Muscle layer of duodenum (tissue), 2 donors: ENCODE results near the gene IL21.

Experiments
- H3K27ac ChIP-seq: one replicate; pipeline ENCODE4 v1.7.0; 2013; ENCODE audit warnings: mild to moderate bottlenecking, low read length
- H3K27me3 ChIP-seq: one replicate; pipeline ENCODE4 v1.7.0; 2013; ENCODE audit warnings: low read depth, mild to moderate bottlenecking, control low read depth, low read length
- H3K36me3 ChIP-seq, 2 donors: one replicate each; pipeline ENCODE4 v1.7.0; 2013; ENCODE audit warnings: low read length in 2 of 2, control low read depth in 1 of 2, mild to moderate bottlenecking in 1 of 2; ENCODE audit not compliant: insufficient read depth in 2 of 2, control insufficient read depth in 1 of 2
- H3K4me1 ChIP-seq, 2 donors: one replicate each; pipeline ENCODE4 v1.7.0; 2013; ENCODE audit warnings: low read length in 2 of 2, mild to moderate bottlenecking in 2 of 2, control low read depth in 1 of 2, moderate library complexity in 1 of 2; ENCODE audit not compliant: insufficient read depth in 2 of 2, control insufficient read depth in 1 of 2
- H3K4me3 ChIP-seq, 2 donors: one replicate each; pipeline ENCODE4 v1.7.0; 2013; ENCODE audit warnings: low read length in 2 of 2, low read depth in 1 of 2, mild to moderate bottlenecking in 1 of 2
- H3K9me3 ChIP-seq, 2 donors: one replicate each; pipeline ENCODE4 v1.7.0; 2013; ENCODE audit warnings: low read length in 2 of 2, control low read depth in 1 of 2, mild to moderate bottlenecking in 1 of 2; ENCODE audit not compliant: control insufficient read depth in 1 of 2
- donor health status: healthy.

IL21 gene

GRCh38 chr4:122621016-122621507 lies at the start of gene IL21:
Gene IL21, minus strand, starts transcription at chr4:122621066. Its CDS starts 55 bp downstream, at chr4:122621011.
- H3K36me3 ChIP-seq = no peaks in the 10 kb centered on the region
- no peaks in the 10 kb centered on the region for H3K27me3 ChIP-seq
- H3K4me1 ChIP-seq = no peaks in the 10 kb centered on the region
- H3K9me3 ChIP-seq = no peaks in the 10 kb centered on the region
- no peak within 1 kb of the TSS for H3K4me3 ChIP-seq
- no peak within 1 kb of the TSS for H3K27ac ChIP-seq

GRCh38 chr4:122669911-122670738 lies 49.3 kb upstream of the IL21 start:
- no peak overlapping the region for H3K27ac ChIP-seq
- no peaks in the 10 kb centered on the region for H3K27me3 ChIP-seq
- no peak overlapping the region for H3K4me3 ChIP-seq
- no peaks in the 10 kb centered on the region for H3K36me3 ChIP-seq
- no peaks in the 10 kb centered on the region for H3K9me3 ChIP-seq
- H3K4me1 ChIP-seq = peaks cover 4% of the 10 kb centered on the region in 2 donors

- peaks cover 4 to 8% of the 10 kb centered on the region in 2 donors for H3K4me1 ChIP-seq
- H3K36me3 ChIP-seq = no peaks in the 10 kb centered on the region
- H3K4me3 ChIP-seq = no peak overlapping the region
- no peaks in the 10 kb centered on the region for H3K27me3 ChIP-seq
- no peaks in the 10 kb centered on the region for H3K9me3 ChIP-seq
- no peak overlapping the region for H3K27ac ChIP-seq
Measured at GRCh38 chr4:122668241-122668640, 47.4 kb upstream of the IL21 start.

GRCh38 chr4:122666527-122667245 lies 45.8 kb upstream of the IL21 start:
- H3K27me3 ChIP-seq = no peaks in the 10 kb centered on the region
- no peaks in the 10 kb centered on the region for H3K36me3 ChIP-seq
- H3K9me3 ChIP-seq = no peaks in the 10 kb centered on the region
- no peak overlapping the region for H3K27ac ChIP-seq
- peaks cover 4 to 8% of the 10 kb centered on the region in 2 donors for H3K4me1 ChIP-seq
- no peak overlapping the region for H3K4me3 ChIP-seq

DNA sequence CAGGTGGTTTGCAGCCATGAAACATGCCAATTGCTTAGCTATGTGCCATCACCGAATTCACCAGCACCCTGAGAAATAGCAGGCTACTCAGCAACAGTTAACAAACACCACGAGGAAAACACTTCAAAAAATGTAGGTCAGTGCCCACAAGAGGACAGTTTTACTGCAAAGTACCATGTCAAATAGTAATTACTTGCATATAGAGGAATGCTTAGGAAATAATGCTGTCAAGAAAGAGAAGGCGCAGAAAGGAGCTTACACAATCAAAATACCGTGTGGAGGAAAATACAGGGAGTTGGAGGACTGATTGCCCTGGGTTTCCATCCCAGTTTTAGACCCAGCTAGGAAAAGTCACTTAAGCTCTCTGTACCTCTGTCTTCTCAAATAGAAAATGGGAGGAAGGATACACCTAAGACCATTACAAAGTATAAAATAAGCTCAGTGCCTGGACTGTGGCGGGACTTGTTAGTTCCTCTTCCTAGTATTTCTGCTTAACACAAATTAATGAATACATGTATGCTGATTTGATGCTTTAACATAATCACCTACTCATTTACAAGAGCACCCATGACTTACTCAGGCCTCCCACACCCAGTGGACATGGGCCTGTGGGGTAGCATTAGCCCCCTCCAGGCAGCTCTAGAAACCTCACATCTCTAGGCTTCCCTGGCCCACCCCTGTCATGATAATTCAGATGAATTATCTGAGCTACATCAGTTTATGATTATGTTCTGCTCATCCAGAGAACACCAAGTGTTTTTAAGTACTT lies 44.5 kb upstream of the IL21 start:
- no peak overlapping the region for H3K4me3 ChIP-seq
- no peaks in the 10 kb centered on the region for H3K9me3 ChIP-seq
- no peaks in the 10 kb centered on the region for H3K36me3 ChIP-seq
- no peaks in the 10 kb centered on the region for H3K27me3 ChIP-seq
- H3K4me1 ChIP-seq = peaks cover 4 to 8% of the 10 kb centered on the region in 2 donors
- no peak overlapping the region for H3K27ac ChIP-seq

DNA sequence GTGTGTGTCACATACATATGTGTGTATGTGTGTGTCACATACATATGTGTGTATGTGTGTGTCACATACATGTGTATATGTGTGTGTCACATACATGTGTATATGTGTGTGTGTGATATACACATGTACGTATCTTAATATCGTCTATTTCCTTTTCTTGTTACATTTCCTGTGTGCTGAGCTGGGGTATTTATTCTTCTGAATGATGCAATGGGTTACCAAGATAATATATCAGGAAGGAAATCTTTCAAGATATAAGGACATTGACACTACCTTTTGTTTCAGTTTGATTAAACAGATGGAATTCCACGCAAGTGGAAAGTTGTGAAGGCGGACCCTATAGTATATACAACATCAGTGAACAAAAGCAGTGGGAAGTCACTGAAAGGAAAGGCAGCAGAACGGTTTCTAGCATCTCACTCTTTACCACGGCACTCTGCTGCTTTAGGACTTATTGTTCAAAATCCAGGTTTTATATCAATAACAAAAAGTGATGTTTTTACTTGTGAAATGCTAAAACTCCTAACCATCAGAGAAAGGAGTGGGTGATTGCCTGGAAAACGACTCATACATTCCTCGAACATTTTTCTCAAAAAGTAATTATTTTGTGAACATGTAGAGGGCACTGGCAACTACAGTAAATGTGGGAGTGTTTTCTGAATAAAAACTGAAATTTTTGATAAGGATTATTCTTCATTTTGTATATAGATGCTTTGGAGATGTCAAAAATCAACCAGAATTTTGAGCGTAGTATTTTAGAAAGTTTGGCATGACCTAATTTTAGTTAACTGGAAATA lies 43.1 kb upstream of the IL21 start:
- peaks cover 4 to 8% of the 10 kb centered on the region in 2 donors for H3K4me1 ChIP-seq
- no peaks in the 10 kb centered on the region for H3K27me3 ChIP-seq
- no peak overlapping the region for H3K4me3 ChIP-seq
- no peaks in the 10 kb centered on the region for H3K9me3 ChIP-seq
- H3K36me3 ChIP-seq = no peaks in the 10 kb centered on the region
- H3K27ac ChIP-seq = no peak overlapping the region

- H3K4me1 ChIP-seq = peaks cover 4 to 8% of the 10 kb centered on the region in 2 donors
- no peaks in the 10 kb centered on the region for H3K36me3 ChIP-seq
- no peak overlapping the region for H3K27ac ChIP-seq
- no peaks in the 10 kb centered on the region for H3K9me3 ChIP-seq
- H3K27me3 ChIP-seq = no peaks in the 10 kb centered on the region
- H3K4me3 ChIP-seq = no peak overlapping the region
Measured at GRCh38 chr4:122663291-122663690, 42.4 kb upstream of the IL21 start.

- Histone ChIP-seq H3K27ac (no peak overlapping the region), H3K27me3 (no peaks in the 10 kb centered on the region), H3K4me3 (no peak overlapping the region)
Measured at GRCh38 chr4:122662701-122663100, 41.8 kb upstream of the IL21 start.

GRCh38 chr4:122661176-122662160 lies 40.6 kb upstream of the IL21 start:
- no peak overlapping the region for H3K4me3 ChIP-seq
- peaks cover 3 to 8% of the 10 kb centered on the region in 2 donors for H3K4me1 ChIP-seq
- no peaks in the 10 kb centered on the region for H3K27me3 ChIP-seq
- H3K27ac ChIP-seq = no peak overlapping the region
- no peaks in the 10 kb centered on the region for H3K9me3 ChIP-seq
- H3K36me3 ChIP-seq = no peaks in the 10 kb centered on the region

More at GRCh38 chr4:122662701-122663100, 41.8 kb upstream of the IL21 start:
- Histone ChIP-seq H3K4me1 (peaks cover 4 to 8% of the 10 kb centered on the region in 2 donors), H3K36me3 (no peaks in the 10 kb centered on the region), H3K9me3 (no peaks in the 10 kb centered on the region)
